Spinal cord (tissue), 10 donors: ENCODE results near the gene UBXN6. TPM values are rescaled to one million over a fixed set of nuclear protein-coding genes. Genes with fewer than 3 reads are reported as not detected.

Source experiments
- DNase-seq, 6 donors: peaks; one replicate each; pipeline versions ENCODE4 v3.0.0 to v3.0.0-alpha.2; 2013 to 2015; ENCODE audit warnings: low spot score in 6 of 6, low read depth in 4 of 6
- H3K27ac ChIP-seq: one replicate; pipeline ENCODE4 v1.5.1; 2013; ENCODE audit warnings: low read depth, low read length, control low read depth
- H3K27me3 ChIP-seq: one replicate; pipeline ENCODE4 v1.6.1; 2013; ENCODE audit warnings: low read length; ENCODE audit not compliant: control insufficient read depth, insufficient read depth
- H3K36me3 ChIP-seq: one replicate; pipeline ENCODE4 v1.6.1; 2013; ENCODE audit warnings: low read length; ENCODE audit not compliant: control insufficient read depth, insufficient read depth
- H3K4me1 ChIP-seq: one replicate; pipeline ENCODE4 v1.6.1; 2013; ENCODE audit warnings: low read length; ENCODE audit not compliant: control insufficient read depth, insufficient read depth
- H3K4me3 ChIP-seq: one replicate; pipeline ENCODE4 v1.5.1; 2013; ENCODE audit warnings: low read depth, low read length, control low read depth
- H3K9me3 ChIP-seq: one replicate; pipeline ENCODE4 v1.6.1; 2013; ENCODE audit warnings: low read length; ENCODE audit not compliant: control insufficient read depth, insufficient read depth
- WGBS: methylation state at CpG from one replicate; pipeline ENCODE4 v1.1.5; 2013; ENCODE audit warnings: missing lambda C conversion rate; ENCODE audit not compliant: insufficient coverage; 5-methylcytosine and 5-hydroxymethylcytosine counted together
- polyA plus RNA-seq, 2 donors: library from polyadenylated mRNA; unstranded; fragments of 120-200 nt; gene quantifications; one replicate each; pipeline ENCODE4 v1.2.1, GENCODE V29; 2013; ENCODE audit not compliant: insufficient read length in 2 of 2
- total RNA-seq, 2 donors: library from RNA; depleted of rRNA in 1 of 2; stranded (reverse); fragments of 120-200 nt in 1 of 2; fragments of >200 nt in 1 of 2; gene quantifications; one replicate each; pipeline versions ENCODE4 v1.2.3 to v1.2.4, GENCODE V29; 2013 to 2014
- donor health status: healthy.

UBXN6 gene
- total and polyA plus RNA-seq, 4 donors = 56.2 to 139 (median 107) TPM

- H3K9me3 ChIP-seq = no peaks in the 10 kb centered on the region
- WGBS = 86% methylated on average over 13 of the region's 16 CpGs
- no peak overlapping the region for H3K27ac ChIP-seq
- no peak for DNase-seq
- H3K27me3 ChIP-seq = no peaks in the 10 kb centered on the region
- H3K36me3 ChIP-seq = peaks cover 71% of the 10 kb centered on the region
- peaks cover 31% of the 10 kb centered on the region for H3K4me1 ChIP-seq
- no peak overlapping the region for H3K4me3 ChIP-seq
Observed at GRCh38 chr19:4477034-4477801, 19.6 kb upstream of the UBXN6 start.

- peak overlapping the region; percentile 44 for H3K4me3 ChIP-seq
- peaks cover 40% of the 10 kb centered on the region for H3K4me1 ChIP-seq
- peak in 4 of 6 donors; percentile 48 to 93 (median 78) for DNase-seq
- no peaks in the 10 kb centered on the region for H3K9me3 ChIP-seq
- 2% methylated on average over 6 of the region's 13 CpGs for WGBS
- H3K27me3 ChIP-seq = no peaks in the 10 kb centered on the region
- H3K36me3 ChIP-seq = peaks cover 49% of the 10 kb centered on the region
- peak overlapping the region; percentile 76 for H3K27ac ChIP-seq
Observed at GRCh38 chr19:4474514-4475022, 17.0 kb upstream of the UBXN6 start.

- Histone ChIP-seq H3K27me3 (no peaks in the 10 kb centered on the region), H3K4me3 (peak overlapping the region; percentile 44), H3K36me3 (peaks cover 43% of the 10 kb centered on the region), H3K4me1 (peaks cover 40% of the 10 kb centered on the region), H3K27ac (peak overlapping the region; percentile 76), H3K9me3 (no peaks in the 10 kb centered on the region)
- no peak for DNase-seq
- WGBS = 18% methylated on average over 22 of the region's 23 CpGs
Observed at GRCh38 chr19:4473763-4474513, 16.3 kb upstream of the UBXN6 start.

- H3K4me3 ChIP-seq = peak overlapping the region; percentile 75
- H3K27me3 ChIP-seq = no peaks in the 10 kb centered on the region
- WGBS = 18% methylated on average over 24 of the region's 25 CpGs
- no peak overlapping the region for H3K27ac ChIP-seq
- H3K4me1 ChIP-seq = peaks cover 40% of the 10 kb centered on the region
- peaks cover 35% of the 10 kb centered on the region for H3K36me3 ChIP-seq
- DNase-seq = no peak
- no peaks in the 10 kb centered on the region for H3K9me3 ChIP-seq
Observed at GRCh38 chr19:4473011-4473762, 15.6 kb upstream of the UBXN6 start.

GRCh38 chr19:4472174-4472974, 14.8 kb upstream of the UBXN6 start, which contains the start of gene HDGFL2:
HDGFL2 (plus strand) TSS chr19:4472297; CDS start chr19:4472351, 54 bp downstream.
- Histone ChIP-seq H3K27me3 (no peaks in the 10 kb centered on the region), H3K9me3 (no peaks in the 10 kb centered on the region), H3K4me3 (peak within 1 kb of the TSS; percentile 75), H3K36me3 (peaks cover 28% of the 10 kb centered on the region), H3K4me1 (peaks cover 40% of the 10 kb centered on the region), H3K27ac (peak within 1 kb of the TSS; percentile 92)
- DNase-seq = no peak
- WGBS = 1% methylated on average over 51 of the region's 71 CpGs

- Histone ChIP-seq H3K27me3 (no peaks in the 10 kb centered on the region), H3K36me3 (peaks cover 20% of the 10 kb centered on the region), H3K4me1 (peaks cover 40% of the 10 kb centered on the region), H3K4me3 (peak overlapping the region; percentile 60), H3K27ac (peak overlapping the region; percentile 92), H3K9me3 (no peaks in the 10 kb centered on the region)
- peak; percentile 99 to 100 (median 100) for DNase-seq
- WGBS = under 1% methylated on average over 29 of the region's 33 CpGs
Observed at GRCh38 chr19:4471403-4472173, 14.0 kb upstream of the UBXN6 start.

GRCh38 chr19:4467835-4468234, 10.2 kb upstream of the UBXN6 start:
- 83% methylated on average over 1 of the region's 3 CpGs for WGBS
- no peaks in the 10 kb centered on the region for H3K9me3 ChIP-seq
- H3K4me1 ChIP-seq = peaks cover 12% of the 10 kb centered on the region
- H3K27me3 ChIP-seq = no peaks in the 10 kb centered on the region
- DNase-seq = no peak
- no peaks in the 10 kb centered on the region for H3K36me3 ChIP-seq
- no peak overlapping the region for H3K4me3 ChIP-seq
- H3K27ac ChIP-seq = no peak overlapping the region

GRCh38 chr19:4464815-4465581, 7.4 kb upstream of the UBXN6 start:
- no peaks in the 10 kb centered on the region for H3K27me3 ChIP-seq
- no peaks in the 10 kb centered on the region for H3K4me1 ChIP-seq
- no peaks in the 10 kb centered on the region for H3K36me3 ChIP-seq
- no peak overlapping the region for H3K4me3 ChIP-seq
- WGBS = 95% methylated on average over 5 of the region's 8 CpGs
- no peak overlapping the region for H3K27ac ChIP-seq
- H3K9me3 ChIP-seq = no peaks in the 10 kb centered on the region
- DNase-seq = no peak
